HCEC 1CT (cell line): ENCODE results near the gene SEPTIN1.
A peak's percentile ranks its signal among the peaks of the same experiment; 100 is the strongest.

ENCODE experiments used
- DNase-seq: peaks from one replicate; pipeline ENCODE4 v3.0.0-alpha.2; 2017

SEPTIN1 gene

GRCh38 chr16:30375864-30376263 lies 6.5 kb downstream of the SEPTIN1 start:
- no peak for DNase-seq

- DNase-seq, result no peak
Measured at GRCh38 chr16:30374538-30374937, 7.8 kb downstream of the SEPTIN1 start, which contains the start of gene MYL11. MYL11 (plus strand) TSS chr16:30374802; CDS start chr16:30374858, 56 bp downstream.

GRCh38 chr16:30372725-30373124 lies 9.6 kb downstream of the SEPTIN1 start:
- no peak for DNase-seq

GRCh38 chr16:30372038-30372712 lies 10.2 kb downstream of the SEPTIN1 start:
- DNase-seq, result no peak

- no peak for DNase-seq
Measured at GRCh38 chr16:30371248-30371816, 11.0 kb downstream of the SEPTIN1 start.

GRCh38 chr16:30370456-30371247 lies 11.7 kb downstream of the SEPTIN1 start, which contains the start of gene TBC1D10B:
TBC1D10B (minus strand) TSS chr16:30370494; CDS start chr16:30370183, 311 bp downstream.
- peak; percentile 100 for DNase-seq

GRCh38 chr16:30369938-30370455 lies 12.4 kb downstream of the SEPTIN1 start:
- no peak for DNase-seq

- no peak for DNase-seq
Measured at GRCh38 chr16:30369091-30369937, 13.0 kb downstream of the SEPTIN1 start.

GRCh38 chr16:30368792-30369090 lies 13.6 kb downstream of the SEPTIN1 start:
- DNase-seq, result no peak

GRCh38 chr16:30368122-30368791 lies 14.1 kb downstream of the SEPTIN1 start:
- peak; percentile 60 for DNase-seq

GRCh38 chr16:30367349-30368009 lies 14.9 kb downstream of the SEPTIN1 start:
- DNase-seq, result no peak

GRCh38 chr16:30366511-30366910 lies 15.8 kb downstream of the SEPTIN1 start:
- no peak for DNase-seq

- no peak for DNase-seq
Measured at GRCh38 chr16:30365200-30365599, 17.2 kb downstream of the SEPTIN1 start.

GRCh38 chr16:30361180-30361579 lies 21.2 kb downstream of the SEPTIN1 start:
- DNase-seq, result no peak

- no peak for DNase-seq
Measured at GRCh38 chr16:30359871-30360170, 22.5 kb downstream of the SEPTIN1 start.

GRCh38 chr16:30358990-30359870 lies 23.1 kb downstream of the SEPTIN1 start:
- DNase-seq, result no peak

GRCh38 chr16:30358577-30358936 lies 23.8 kb downstream of the SEPTIN1 start:
- no peak for DNase-seq

- no peak for DNase-seq
Measured at GRCh38 chr16:30357715-30358576, 24.4 kb downstream of the SEPTIN1 start.

- no peak for DNase-seq
Measured at GRCh38 chr16:30357085-30357714, 25.2 kb downstream of the SEPTIN1 start.
